Nephron (organoid): ENCODE results near the gene PAPOLA.

Experiments used
- H3K27ac Mint-ChIP-seq, 3 experiments: 2 replicates each; pipeline ENCODE4 v1.8.0; 2020; ENCODE audit warnings: mixed read lengths in 3 of 3, mild to moderate bottlenecking in 2 of 3, moderate library complexity in 1 of 3
- H3K27me3 Mint-ChIP-seq: 2 replicates; pipeline ENCODE4 v1.8.0; 2021; ENCODE audit warnings: low read depth, mild to moderate bottlenecking, moderate library complexity, mixed read lengths
- H3K36me3 Mint-ChIP-seq: 2 replicates; pipeline ENCODE4 v1.8.0; 2020; ENCODE audit warnings: low read depth, mixed read lengths
- H3K4me1 Mint-ChIP-seq: 2 replicates; pipeline ENCODE4 v1.8.0; 2020; ENCODE audit warnings: mixed read lengths
- H3K4me3 Mint-ChIP-seq, 3 experiments: 2 replicates each; pipeline ENCODE4 v1.8.0; 2020; ENCODE audit warnings: mild to moderate bottlenecking in 3 of 3, mixed read lengths in 3 of 3, moderate library complexity in 2 of 3
- H3K9me3 Mint-ChIP-seq: 2 replicates; pipeline ENCODE4 v1.8.0; 2020; ENCODE audit warnings: mixed read lengths
- CTCF ChIP-seq, 3 experiments: fragments of 200-600 bp; sonication (generic); IDR thresholded peaks; one replicate each; pipeline ENCODE4 v1.5.0; 2021; ENCODE audit warnings: antibody characterized with exemption in 3 of 3; ENCODE audit not compliant: unreplicated experiment in 3 of 3

PAPOLA gene

GRCh38 chr14:96559571-96559970 is 57.4 kb downstream of the PAPOLA start:
- H3K9me3 Mint-ChIP-seq = no peaks in the 10 kb centered on the region
- H3K27me3 Mint-ChIP-seq = no peaks in the 10 kb centered on the region
- H3K4me1 Mint-ChIP-seq = no peaks in the 10 kb centered on the region
- no peak overlapping the region for H3K4me3 Mint-ChIP-seq
- H3K36me3 Mint-ChIP-seq = peaks cover 60% of the 10 kb centered on the region
- TF ChIP-seq CTCF (IDR thresholded peaks at IDR 0.05; ENCODE audit: unreplicated experiment in 3 of 3) = no peak
- no peak overlapping the region for H3K27ac Mint-ChIP-seq

- Mint-ChIP-seq H3K4me1 (peaks cover 5% of the 10 kb centered on the region), H3K9me3 (no peaks in the 10 kb centered on the region), H3K4me3 (no peak overlapping the region), H3K36me3 (peaks cover 44% of the 10 kb centered on the region), H3K27me3 (no peaks in the 10 kb centered on the region), H3K27ac (no peak overlapping the region)
- TF ChIP-seq CTCF (IDR thresholded peaks at IDR 0.05; ENCODE audit: unreplicated experiment in 3 of 3) = peak in 1 of 3 experiments; percentile 23
Observed at GRCh38 chr14:96564389-96564788, 62.2 kb downstream of the PAPOLA start.

- no peak overlapping the region for H3K4me3 Mint-ChIP-seq
Observed at GRCh38 chr14:96565811-96566210, 63.6 kb downstream of the PAPOLA start.

GRCh38 chr14:96567289-96567899 is 65.2 kb downstream of the PAPOLA start:
- H3K4me3 Mint-ChIP-seq = no peak overlapping the region
- H3K27ac Mint-ChIP-seq = no peak overlapping the region
- peaks cover 38% of the 10 kb centered on the region for H3K36me3 Mint-ChIP-seq
- H3K9me3 Mint-ChIP-seq = no peaks in the 10 kb centered on the region
- H3K4me1 Mint-ChIP-seq = peaks cover 5% of the 10 kb centered on the region
- H3K27me3 Mint-ChIP-seq = no peaks in the 10 kb centered on the region
- peak; percentile 62 to 67 (median 65) for TF ChIP-seq CTCF (IDR thresholded peaks at IDR 0.05; ENCODE audit: unreplicated experiment in 3 of 3)

More at GRCh38 chr14:96565811-96566210, 63.6 kb downstream of the PAPOLA start:
- H3K27me3 Mint-ChIP-seq = no peaks in the 10 kb centered on the region
- H3K27ac Mint-ChIP-seq = peak overlapping the region in 1 of 3 experiments; percentile 30
- TF ChIP-seq CTCF (IDR thresholded peaks at IDR 0.05; ENCODE audit: unreplicated experiment in 3 of 3) = no peak
- H3K9me3 Mint-ChIP-seq = no peaks in the 10 kb centered on the region
- peaks cover 40% of the 10 kb centered on the region for H3K36me3 Mint-ChIP-seq
- peaks cover 5% of the 10 kb centered on the region for H3K4me1 Mint-ChIP-seq

- H3K9me3 Mint-ChIP-seq = no peaks in the 10 kb centered on the region
- H3K27me3 Mint-ChIP-seq = no peaks in the 10 kb centered on the region
- H3K4me1 Mint-ChIP-seq = peaks cover 13% of the 10 kb centered on the region
- H3K4me3 Mint-ChIP-seq = no peak overlapping the region
- H3K27ac Mint-ChIP-seq = no peak overlapping the region
- peaks cover 43% of the 10 kb centered on the region for H3K36me3 Mint-ChIP-seq
- TF ChIP-seq CTCF (IDR thresholded peaks at IDR 0.05; ENCODE audit: unreplicated experiment in 3 of 3) = no peak
Observed at GRCh38 chr14:96568621-96569020, 66.4 kb downstream of the PAPOLA start.

GRCh38 chr14:96571311-96571710 is 69.1 kb downstream of the PAPOLA start:
- H3K4me1 Mint-ChIP-seq = peaks cover 31% of the 10 kb centered on the region
- H3K36me3 Mint-ChIP-seq = peaks cover 30% of the 10 kb centered on the region
- H3K4me3 Mint-ChIP-seq = no peak overlapping the region
- no peak for TF ChIP-seq CTCF (IDR thresholded peaks at IDR 0.05; ENCODE audit: unreplicated experiment in 3 of 3)
- no peak overlapping the region for H3K27ac Mint-ChIP-seq
- no peaks in the 10 kb centered on the region for H3K9me3 Mint-ChIP-seq
- no peaks in the 10 kb centered on the region for H3K27me3 Mint-ChIP-seq
